NB4 (cell line): ENCODE results near the gene WNT9B.

Source experiments
- DNase-seq: peaks from one replicate; pipeline ENCODE4 v3.0.0; 2010; ENCODE audit warnings: low read depth
- H3K4me3 ChIP-seq: one replicate; pipeline ENCODE4 v1.5.1; 2011; ENCODE audit warnings: mild to moderate bottlenecking, low read depth, low read length, moderate library complexity
- MYC ChIP-seq: IDR thresholded peaks from 2 replicates; pipeline ENCODE4 v1.6.1; 2011; ENCODE audit warnings: low read depth, low read length
- POLR2A ChIP-seq: IDR thresholded peaks from 2 replicates; pipeline ENCODE4 v1.6.1; 2011; ENCODE audit warnings: mild to moderate bottlenecking; ENCODE audit not compliant: insufficient read length; ENCODE audit errors: extremely low read depth
- TF ChIP-seq, protein P1 (sequence below): IDR thresholded peaks from 2 replicates; pipeline ENCODE4 v1.6.1; 2011; ENCODE audit warnings: low read depth, low read length
- TF ChIP-seq, protein P2 (sequence below): IDR thresholded peaks from one replicate; pipeline ENCODE4 v1.5.1; 2012; ENCODE audit warnings: low read depth, low read length

Gene WNT9B

DNA sequence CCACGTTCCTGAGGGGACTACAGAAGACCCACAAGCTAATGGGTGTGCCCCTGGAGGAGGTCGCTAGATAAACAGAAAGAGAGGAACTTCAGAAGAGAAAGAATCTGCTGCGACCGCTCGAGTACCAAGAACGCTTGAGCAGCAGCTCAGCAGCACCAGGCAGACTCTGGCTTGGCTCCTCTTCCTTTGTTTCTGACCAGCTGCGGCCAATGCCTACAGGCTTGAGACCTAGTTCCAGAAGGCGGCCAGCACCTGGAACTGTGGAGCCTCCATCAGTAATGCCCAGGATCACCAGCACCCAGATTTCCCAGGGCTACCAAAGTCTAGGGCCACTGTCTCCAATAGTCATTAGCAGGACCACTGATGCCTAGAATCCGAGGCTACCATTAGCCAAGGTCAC, 45.6 kb downstream of the WNT9B start:
- DNase-seq: no peak
- H3K4me3 ChIP-seq: no peak overlapping the region
- TF ChIP-seq, protein P1, sequence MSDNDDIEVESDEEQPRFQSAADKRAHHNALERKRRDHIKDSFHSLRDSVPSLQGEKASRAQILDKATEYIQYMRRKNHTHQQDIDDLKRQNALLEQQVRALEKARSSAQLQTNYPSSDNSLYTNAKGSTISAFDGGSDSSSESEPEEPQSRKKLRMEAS: no peak
- TF ChIP-seq POLR2A: no peak
- TF ChIP-seq, protein P2, sequence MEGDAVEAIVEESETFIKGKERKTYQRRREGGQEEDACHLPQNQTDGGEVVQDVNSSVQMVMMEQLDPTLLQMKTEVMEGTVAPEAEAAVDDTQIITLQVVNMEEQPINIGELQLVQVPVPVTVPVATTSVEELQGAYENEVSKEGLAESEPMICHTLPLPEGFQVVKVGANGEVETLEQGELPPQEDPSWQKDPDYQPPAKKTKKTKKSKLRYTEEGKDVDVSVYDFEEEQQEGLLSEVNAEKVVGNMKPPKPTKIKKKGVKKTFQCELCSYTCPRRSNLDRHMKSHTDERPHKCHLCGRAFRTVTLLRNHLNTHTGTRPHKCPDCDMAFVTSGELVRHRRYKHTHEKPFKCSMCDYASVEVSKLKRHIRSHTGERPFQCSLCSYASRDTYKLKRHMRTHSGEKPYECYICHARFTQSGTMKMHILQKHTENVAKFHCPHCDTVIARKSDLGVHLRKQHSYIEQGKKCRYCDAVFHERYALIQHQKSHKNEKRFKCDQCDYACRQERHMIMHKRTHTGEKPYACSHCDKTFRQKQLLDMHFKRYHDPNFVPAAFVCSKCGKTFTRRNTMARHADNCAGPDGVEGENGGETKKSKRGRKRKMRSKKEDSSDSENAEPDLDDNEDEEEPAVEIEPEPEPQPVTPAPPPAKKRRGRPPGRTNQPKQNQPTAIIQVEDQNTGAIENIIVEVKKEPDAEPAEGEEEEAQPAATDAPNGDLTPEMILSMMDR: no peak
- no peak for TF ChIP-seq MYC

DNA sequence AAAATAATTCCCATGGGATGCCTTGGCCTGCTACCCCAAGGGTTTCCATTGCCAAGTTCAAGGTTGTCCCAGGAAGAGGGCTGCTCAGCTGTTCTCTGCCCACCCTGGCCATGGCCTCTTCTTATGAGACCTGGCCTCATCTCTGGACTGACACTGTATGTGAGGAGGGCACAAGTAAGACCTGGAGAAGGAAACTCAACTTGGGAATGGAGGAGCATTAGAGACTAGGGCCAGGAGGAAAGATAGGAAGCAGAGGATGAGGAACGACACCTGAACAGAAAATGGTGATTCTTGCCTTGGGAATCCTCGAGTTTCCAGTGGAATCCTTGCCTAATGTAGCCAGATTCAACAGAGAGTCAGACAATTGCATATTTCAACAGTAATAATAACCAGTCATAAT, 47.0 kb downstream of the WNT9B start:
- TF ChIP-seq, protein P2: no peak
- no peak for TF ChIP-seq POLR2A
- TF ChIP-seq MYC: no peak
- TF ChIP-seq, protein P1: no peak
- DNase-seq: no peak
- no peak overlapping the region for H3K4me3 ChIP-seq

DNA sequence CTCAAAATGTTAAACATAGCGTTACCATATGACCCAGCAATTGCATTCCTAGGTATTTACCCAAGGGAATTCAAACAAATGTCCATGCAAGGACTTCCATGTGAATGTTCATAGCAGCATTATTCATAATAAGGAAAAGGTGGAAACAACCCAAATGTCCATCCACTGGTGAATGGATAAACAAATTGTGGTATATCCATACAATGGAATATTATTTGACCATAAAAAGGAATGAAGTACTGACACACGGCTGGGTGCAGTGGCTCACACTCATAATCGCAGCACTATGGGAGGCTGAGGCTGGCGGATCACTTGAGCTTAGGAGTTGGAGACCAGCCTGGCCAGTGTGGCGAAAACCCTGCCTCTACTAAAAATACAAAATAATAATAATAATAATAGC, 47.5 kb downstream of the WNT9B start:
- no peak for DNase-seq
- no peak overlapping the region for H3K4me3 ChIP-seq
- TF ChIP-seq MYC (no peak), POLR2A (no peak)
- TF ChIP-seq, protein P2: no peak
- TF ChIP-seq, protein P1: no peak

DNA sequence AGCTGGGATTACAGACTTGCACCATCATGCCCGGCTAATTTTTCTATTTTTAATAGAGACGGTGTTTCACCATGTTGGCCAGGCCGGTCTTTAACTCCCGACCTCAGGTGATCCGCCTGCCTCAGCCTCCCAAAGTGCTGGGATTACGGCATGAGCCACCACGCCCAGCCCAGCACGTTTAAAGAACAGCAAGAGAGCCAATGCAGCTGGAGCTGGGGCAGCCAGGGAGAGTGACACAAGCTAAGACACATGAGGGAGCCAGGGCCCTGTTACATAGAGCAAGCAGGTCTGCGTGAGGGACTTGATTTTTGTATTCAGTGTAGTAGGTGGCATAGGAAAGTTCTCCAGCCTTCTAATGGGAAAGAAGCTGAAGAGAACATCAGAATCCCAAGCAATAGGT, 49.9 kb downstream of the WNT9B start:
- no peak overlapping the region for H3K4me3 ChIP-seq
- TF ChIP-seq, protein P2: no peak
- no peak for TF ChIP-seq MYC
- TF ChIP-seq, protein P1: no peak
- TF ChIP-seq POLR2A: no peak
- no peak for DNase-seq

- no peak for DNase-seq
- H3K4me3 ChIP-seq: no peak overlapping the region
- no peak for TF ChIP-seq POLR2A
- no peak for TF ChIP-seq MYC
- TF ChIP-seq, protein P1: no peak
- TF ChIP-seq, protein P2: no peak
Measured at GRCh38 chr17:46903762-46904672, 52.6 kb downstream of the WNT9B start.
